ENCODE measurements around the gene USP12. TPM values are rescaled to one million over a fixed set of nuclear protein-coding genes. Genes with fewer than 3 reads are reported as not detected.
A peak's percentile ranks its signal among the peaks of the same experiment; 100 is the strongest.

The USP12 gene
- total RNA-seq, 1 donor from 2014 or later, result 32.6 TPM

- H3K9me3 Mint-ChIP-seq (ENCODE audit: unreplicated experiment), result no peaks in the 10 kb centered on the region
- no peak overlapping the region for H3K4me3 Mint-ChIP-seq (ENCODE audit: unreplicated experiment)
- H3K27me3 Mint-ChIP-seq (ENCODE audit: unreplicated experiment), result no peaks in the 10 kb centered on the region
- H3K27ac Mint-ChIP-seq (ENCODE audit: unreplicated experiment), result peak overlapping the region; percentile 93
- peaks cover 53% of the 10 kb centered on the region for H3K4me1 Mint-ChIP-seq (ENCODE audit: unreplicated experiment)
- no peaks in the 10 kb centered on the region for H3K36me3 Mint-ChIP-seq (ENCODE audit: unreplicated experiment)
- TF ChIP-seq CTCF (IDR thresholded peaks at IDR 0.05), result no peak
- DNase-seq (ENCODE audit: extremely low spot score, unreplicated experiment), result no peak
Measured at GRCh38 chr13:27044837-27045570, 126.6 kb downstream of the USP12 start.

GRCh38 chr13:27043013-27043412, 128.6 kb downstream of the USP12 start:
- DNase-seq (ENCODE audit: extremely low spot score, unreplicated experiment), result peak; percentile 91
- Mint-ChIP-seq H3K36me3 (ENCODE audit: unreplicated experiment) (no peaks in the 10 kb centered on the region), H3K4me3 (ENCODE audit: unreplicated experiment) (peak overlapping the region; percentile 38), H3K27ac (ENCODE audit: unreplicated experiment) (peak overlapping the region; percentile 93), H3K27me3 (ENCODE audit: unreplicated experiment) (no peaks in the 10 kb centered on the region), H3K9me3 (ENCODE audit: unreplicated experiment) (no peaks in the 10 kb centered on the region), H3K4me1 (ENCODE audit: unreplicated experiment) (peaks cover 73% of the 10 kb centered on the region)
- no peak for TF ChIP-seq CTCF (IDR thresholded peaks at IDR 0.05)

- no peak for DNase-seq (ENCODE audit: extremely low spot score, unreplicated experiment)
- Mint-ChIP-seq H3K27me3 (ENCODE audit: unreplicated experiment) (no peaks in the 10 kb centered on the region), H3K36me3 (ENCODE audit: unreplicated experiment) (no peaks in the 10 kb centered on the region), H3K9me3 (ENCODE audit: unreplicated experiment) (no peaks in the 10 kb centered on the region), H3K27ac (ENCODE audit: unreplicated experiment) (peak overlapping the region; percentile 90), H3K4me3 (ENCODE audit: unreplicated experiment) (no peak overlapping the region), H3K4me1 (ENCODE audit: unreplicated experiment) (peaks cover 89% of the 10 kb centered on the region)
- TF ChIP-seq CTCF (IDR thresholded peaks at IDR 0.05), result no peak
Measured at GRCh38 chr13:27041341-27041740, 130.3 kb downstream of the USP12 start.

- TF ChIP-seq CTCF (IDR thresholded peaks at IDR 0.05), result no peak
- Mint-ChIP-seq H3K4me3 (ENCODE audit: unreplicated experiment) (peak overlapping the region; percentile 15), H3K9me3 (ENCODE audit: unreplicated experiment) (no peaks in the 10 kb centered on the region), H3K36me3 (ENCODE audit: unreplicated experiment) (no peaks in the 10 kb centered on the region), H3K4me1 (ENCODE audit: unreplicated experiment) (peaks cover 93% of the 10 kb centered on the region), H3K27me3 (ENCODE audit: unreplicated experiment) (no peaks in the 10 kb centered on the region), H3K27ac (ENCODE audit: unreplicated experiment) (peak overlapping the region; percentile 90)
- no peak for DNase-seq (ENCODE audit: extremely low spot score, unreplicated experiment)
Measured at GRCh38 chr13:27040826-27041108, 130.8 kb downstream of the USP12 start.

GRCh38 chr13:27039171-27039701, 132.4 kb downstream of the USP12 start:
- no peak for TF ChIP-seq CTCF (IDR thresholded peaks at IDR 0.05)
- Mint-ChIP-seq H3K4me3 (ENCODE audit: unreplicated experiment) (peak overlapping the region; percentile 8), H3K27me3 (ENCODE audit: unreplicated experiment) (no peaks in the 10 kb centered on the region), H3K27ac (ENCODE audit: unreplicated experiment) (peak overlapping the region; percentile 90), H3K4me1 (ENCODE audit: unreplicated experiment) (peaks cover 85% of the 10 kb centered on the region), H3K36me3 (ENCODE audit: unreplicated experiment) (peaks cover 5% of the 10 kb centered on the region), H3K9me3 (ENCODE audit: unreplicated experiment) (no peaks in the 10 kb centered on the region)
- DNase-seq (ENCODE audit: extremely low spot score, unreplicated experiment), result peak; percentile 62
